Measurements from ENCODE around the gene IER5L.

DNA sequence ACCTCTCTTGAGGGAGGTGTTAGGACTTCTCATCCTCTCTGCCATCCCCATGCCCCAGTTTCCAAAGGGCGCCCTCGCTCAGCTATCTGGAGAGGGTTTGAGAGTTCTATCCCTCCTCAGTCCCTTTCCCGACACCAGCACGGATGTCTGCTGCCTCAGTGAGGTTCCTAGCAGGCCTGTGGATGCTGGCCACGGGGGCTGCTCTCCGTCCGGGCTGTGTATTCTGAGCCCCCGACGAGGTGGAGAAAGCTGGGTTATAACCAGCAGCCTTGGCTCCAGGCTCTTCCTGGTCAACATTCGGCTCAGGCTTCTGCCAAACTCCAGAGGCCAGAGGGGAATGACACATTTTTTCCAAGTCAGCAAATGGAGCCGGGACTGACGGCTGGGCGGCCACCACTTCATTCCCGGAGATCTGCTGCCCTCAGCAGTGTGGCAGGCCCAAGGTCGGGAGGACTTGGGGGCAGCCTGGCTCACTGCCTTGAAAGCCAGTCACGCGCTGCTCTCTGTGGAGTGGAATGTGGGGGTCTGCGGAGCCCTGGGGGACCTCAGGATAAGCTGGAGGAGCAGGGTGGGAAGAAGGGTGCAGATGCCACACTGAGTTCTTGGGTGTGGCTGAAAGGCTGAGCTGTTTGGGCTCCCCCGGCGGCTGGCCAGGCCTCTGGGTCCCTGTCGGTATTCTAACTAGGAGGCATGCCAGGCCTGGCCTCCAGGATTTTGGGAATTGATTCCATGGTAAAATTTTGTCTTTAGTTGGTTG is 39.4 kb downstream of the IER5L start:
- TF ChIP-seq, protein P1, sequence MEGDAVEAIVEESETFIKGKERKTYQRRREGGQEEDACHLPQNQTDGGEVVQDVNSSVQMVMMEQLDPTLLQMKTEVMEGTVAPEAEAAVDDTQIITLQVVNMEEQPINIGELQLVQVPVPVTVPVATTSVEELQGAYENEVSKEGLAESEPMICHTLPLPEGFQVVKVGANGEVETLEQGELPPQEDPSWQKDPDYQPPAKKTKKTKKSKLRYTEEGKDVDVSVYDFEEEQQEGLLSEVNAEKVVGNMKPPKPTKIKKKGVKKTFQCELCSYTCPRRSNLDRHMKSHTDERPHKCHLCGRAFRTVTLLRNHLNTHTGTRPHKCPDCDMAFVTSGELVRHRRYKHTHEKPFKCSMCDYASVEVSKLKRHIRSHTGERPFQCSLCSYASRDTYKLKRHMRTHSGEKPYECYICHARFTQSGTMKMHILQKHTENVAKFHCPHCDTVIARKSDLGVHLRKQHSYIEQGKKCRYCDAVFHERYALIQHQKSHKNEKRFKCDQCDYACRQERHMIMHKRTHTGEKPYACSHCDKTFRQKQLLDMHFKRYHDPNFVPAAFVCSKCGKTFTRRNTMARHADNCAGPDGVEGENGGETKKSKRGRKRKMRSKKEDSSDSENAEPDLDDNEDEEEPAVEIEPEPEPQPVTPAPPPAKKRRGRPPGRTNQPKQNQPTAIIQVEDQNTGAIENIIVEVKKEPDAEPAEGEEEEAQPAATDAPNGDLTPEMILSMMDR (IDR thresholded peaks at IDR 0.05) = no peak
- no peak for TF ChIP-seq ZFX (IDR thresholded peaks at IDR 0.05; ENCODE audit: borderline replicate concordance)

Measured in 22Rv1 (cell line).